ENCODE measurements around the gene SH3YL1. TPM values are rescaled to one million over a fixed set of nuclear protein-coding genes. Genes with fewer than 3 reads are reported as not detected.

The SH3YL1 gene
- total RNA-seq, 1 experiment from 2014 or later = 33.0 TPM

- ChIA-PET POLR2A (ENCODE audit: low non-redundant PET) (no interaction called here), CTCF (no interaction called here)
- DNase-seq (ENCODE audit: low spot score) = no peak
- BruUV-seq (replicated peaks) = no TSS peak
- intact Hi-C loops (cut with micrococcal nuclease; ENCODE audit: unreplicated experiment) = no loop called here
- Histone ChIP-seq H3K27me3 (replicated peaks; ENCODE audit: insufficient read depth, low read depth, low read length, poor library complexity) (no peaks in the 10 kb centered on the region), H3K4me3 (ENCODE audit: low read depth, low read length, poor library complexity, severe bottlenecking) (no peak overlapping the region), H3K27ac (ENCODE audit: low read depth, low read length, poor library complexity, severe bottlenecking) (no peak overlapping the region), H3K4me1 (ENCODE audit: insufficient read depth, low read length, poor library complexity, severe bottlenecking) (no peaks in the 10 kb centered on the region), H3K9me3 (ENCODE audit: low read depth, low read length, poor library complexity, severe bottlenecking) (no peaks in the 10 kb centered on the region), H3K36me3 (ENCODE audit: insufficient read depth, low read length, poor library complexity, severe bottlenecking) (peaks cover 60% of the 10 kb centered on the region)
- TF ChIP-seq CTCF (conservative IDR thresholded peaks at IDR 0.05; ENCODE audit: low read depth, low read length) (no peak), EZH2 (IDR thresholded peaks at IDR 0.05; ENCODE audit: borderline replicate concordance, low read depth, low read length, poor library complexity, severe bottlenecking) (no peak)
These were observed 8.1 kb upstream of the SH3YL1 start for GRCh38 chr2:271917-272316.

DNA sequence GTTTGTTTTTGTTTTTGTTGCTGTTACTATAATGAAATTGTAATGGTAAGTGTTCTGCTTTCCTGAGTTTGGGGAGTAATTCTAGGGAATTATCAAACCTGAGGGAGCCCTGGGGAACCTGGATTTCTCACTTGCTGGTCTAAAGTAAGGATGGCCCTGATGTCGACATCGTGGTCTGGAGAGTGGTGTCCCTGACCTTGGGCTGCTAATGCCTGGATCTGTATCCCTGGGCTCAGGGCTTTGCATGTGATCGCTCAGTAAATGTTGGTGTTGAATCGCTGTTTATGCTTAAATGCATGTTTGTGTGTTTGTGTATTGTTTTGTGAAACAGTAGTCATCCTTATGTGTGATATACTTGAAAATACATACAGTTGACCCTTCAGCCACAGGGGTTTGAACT is 7.0 kb upstream of the SH3YL1 start:
- DNase-seq (ENCODE audit: low spot score) = no peak
- Histone ChIP-seq H3K27ac (ENCODE audit: low read depth, low read length, poor library complexity, severe bottlenecking) (no peak overlapping the region), H3K4me3 (ENCODE audit: low read depth, low read length, poor library complexity, severe bottlenecking) (no peak overlapping the region), H3K9me3 (ENCODE audit: low read depth, low read length, poor library complexity, severe bottlenecking) (no peaks in the 10 kb centered on the region), H3K4me1 (ENCODE audit: insufficient read depth, low read length, poor library complexity, severe bottlenecking) (peaks cover 8% of the 10 kb centered on the region), H3K27me3 (replicated peaks; ENCODE audit: insufficient read depth, low read depth, low read length, poor library complexity) (no peaks in the 10 kb centered on the region), H3K36me3 (ENCODE audit: insufficient read depth, low read length, poor library complexity, severe bottlenecking) (peaks cover 49% of the 10 kb centered on the region)
- TF ChIP-seq EZH2 (IDR thresholded peaks at IDR 0.05; ENCODE audit: borderline replicate concordance, low read depth, low read length, poor library complexity, severe bottlenecking) (no peak), CTCF (conservative IDR thresholded peaks at IDR 0.05; ENCODE audit: low read depth, low read length) (no peak)
- ChIA-PET POLR2A (ENCODE audit: low non-redundant PET) (no interaction called here), CTCF (no interaction called here)
- intact Hi-C loops (cut with micrococcal nuclease; ENCODE audit: unreplicated experiment) = no loop called here
- no TSS peak for BruUV-seq (replicated peaks)

- POLR2A ChIA-PET (ENCODE audit: low non-redundant PET) = no interaction called here
- Histone ChIP-seq H3K36me3 (ENCODE audit: insufficient read depth, low read length, poor library complexity, severe bottlenecking) (peaks cover 35% of the 10 kb centered on the region), H3K4me1 (ENCODE audit: insufficient read depth, low read length, poor library complexity, severe bottlenecking) (peaks cover 12% of the 10 kb centered on the region), H3K27me3 (replicated peaks; ENCODE audit: insufficient read depth, low read depth, low read length, poor library complexity) (no peaks in the 10 kb centered on the region), H3K27ac (ENCODE audit: low read depth, low read length, poor library complexity, severe bottlenecking) (no peak overlapping the region), H3K4me3 (ENCODE audit: low read depth, low read length, poor library complexity, severe bottlenecking) (no peak overlapping the region), H3K9me3 (ENCODE audit: low read depth, low read length, poor library complexity, severe bottlenecking) (no peaks in the 10 kb centered on the region)
- BruUV-seq (replicated peaks) = no TSS peak
- no peak for TF ChIP-seq CTCF (conservative IDR thresholded peaks at IDR 0.05; ENCODE audit: low read depth, low read length)
- no peak for TF ChIP-seq EZH2 (IDR thresholded peaks at IDR 0.05; ENCODE audit: borderline replicate concordance, low read depth, low read length, poor library complexity, severe bottlenecking)
- intact Hi-C loops (cut with micrococcal nuclease; ENCODE audit: unreplicated experiment) = no loop called here
- CTCF ChIA-PET = no interaction called here
- no peak for DNase-seq (ENCODE audit: low spot score)
These were observed 5.7 kb upstream of the SH3YL1 start for GRCh38 chr2:269356-270030.

Data from A673 (cell line).